Parathyroid adenoma (tissue), 2 donors: ENCODE measurements around the gene CACNA1C.

Source experiments
- H2AFZ ChIP-seq: fragments of 300-600 bp; sonication (generic); one replicate; pipeline ENCODE4 v1.7.0; 2017; ENCODE audit warnings: antibody characterized with exemption, mild to moderate bottlenecking
- H3K27ac ChIP-seq: fragments of 300-600 bp; sonication (generic); one replicate; pipeline ENCODE4 v1.7.0; 2017
- H3K27me3 ChIP-seq: fragments of 300-600 bp; sonication (generic); one replicate; pipeline ENCODE4 v1.7.0; 2017; ENCODE audit warnings: low read length; ENCODE audit not compliant: control insufficient read depth, insufficient read depth
- H3K36me3 ChIP-seq: fragments of 300-600 bp; sonication (generic); one replicate; pipeline ENCODE4 v1.7.0; 2017; ENCODE audit warnings: low read length; ENCODE audit not compliant: control insufficient read depth, insufficient read depth
- H3K4me1 ChIP-seq: fragments of 300-600 bp; sonication (generic); one replicate; pipeline ENCODE4 v1.7.0; 2017; ENCODE audit warnings: control low read depth
- H3K4me2 ChIP-seq: fragments of 300-600 bp; sonication (generic); one replicate; pipeline ENCODE4 v1.7.0; 2017; ENCODE audit warnings: low read length
- H3K4me3 ChIP-seq: fragments of 300-600 bp; sonication (generic); one replicate; pipeline ENCODE4 v1.7.0; 2017; ENCODE audit warnings: low read depth, low read length
- H3K79me2 ChIP-seq: fragments of 300-600 bp; sonication (generic); one replicate; pipeline ENCODE4 v1.7.0; 2017; ENCODE audit warnings: control low read depth
- H3K9ac ChIP-seq: fragments of 300-600 bp; sonication (generic); one replicate; pipeline ENCODE4 v1.7.0; 2017; ENCODE audit warnings: mild to moderate bottlenecking
- H3K9me3 ChIP-seq: fragments of 300-600 bp; sonication (generic); one replicate; pipeline ENCODE4 v1.7.0; 2017; ENCODE audit warnings: low read length; ENCODE audit not compliant: control insufficient read depth
- TF ChIP-seq, protein P1 (sequence below): fragments of 300-600 bp; sonication (generic); IDR thresholded peaks from one replicate; pipeline ENCODE4 v1.7.0; 2017; ENCODE audit warnings: antibody characterized with exemption, mild to moderate bottlenecking
- donor health status: primary hyperparathyroidism.

The CACNA1C gene

DNA sequence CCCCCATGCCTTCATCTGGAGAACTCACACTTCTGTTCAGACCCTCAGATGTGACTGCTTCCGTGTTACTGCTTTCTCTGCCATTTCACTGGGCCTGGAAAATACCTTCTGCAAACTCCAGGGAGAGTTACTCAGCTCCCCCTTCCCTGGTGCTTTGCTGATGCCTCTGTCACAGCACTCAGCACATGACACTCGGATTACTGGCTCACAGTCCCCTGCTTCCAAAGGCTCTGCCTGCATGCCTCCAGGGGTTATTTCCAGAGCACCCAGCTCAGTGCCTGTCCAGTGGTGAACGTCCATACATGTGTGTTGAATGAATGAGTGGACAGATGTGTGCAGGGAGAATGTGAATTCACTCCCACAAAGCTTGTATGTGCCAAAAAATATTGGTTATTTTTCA lies 504.8 kb downstream of the CACNA1C start:
- TF ChIP-seq, protein P1, sequence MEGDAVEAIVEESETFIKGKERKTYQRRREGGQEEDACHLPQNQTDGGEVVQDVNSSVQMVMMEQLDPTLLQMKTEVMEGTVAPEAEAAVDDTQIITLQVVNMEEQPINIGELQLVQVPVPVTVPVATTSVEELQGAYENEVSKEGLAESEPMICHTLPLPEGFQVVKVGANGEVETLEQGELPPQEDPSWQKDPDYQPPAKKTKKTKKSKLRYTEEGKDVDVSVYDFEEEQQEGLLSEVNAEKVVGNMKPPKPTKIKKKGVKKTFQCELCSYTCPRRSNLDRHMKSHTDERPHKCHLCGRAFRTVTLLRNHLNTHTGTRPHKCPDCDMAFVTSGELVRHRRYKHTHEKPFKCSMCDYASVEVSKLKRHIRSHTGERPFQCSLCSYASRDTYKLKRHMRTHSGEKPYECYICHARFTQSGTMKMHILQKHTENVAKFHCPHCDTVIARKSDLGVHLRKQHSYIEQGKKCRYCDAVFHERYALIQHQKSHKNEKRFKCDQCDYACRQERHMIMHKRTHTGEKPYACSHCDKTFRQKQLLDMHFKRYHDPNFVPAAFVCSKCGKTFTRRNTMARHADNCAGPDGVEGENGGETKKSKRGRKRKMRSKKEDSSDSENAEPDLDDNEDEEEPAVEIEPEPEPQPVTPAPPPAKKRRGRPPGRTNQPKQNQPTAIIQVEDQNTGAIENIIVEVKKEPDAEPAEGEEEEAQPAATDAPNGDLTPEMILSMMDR = no peak
- Histone ChIP-seq H3K4me2 (no peak overlapping the region), H3K79me2 (no peaks in the 10 kb centered on the region), H3K4me3 (no peak overlapping the region), H2AFZ (no peak overlapping the region), H3K9me3 (no peaks in the 10 kb centered on the region), H3K27me3 (no peaks in the 10 kb centered on the region), H3K36me3 (no peaks in the 10 kb centered on the region), H3K27ac (no peak overlapping the region), H3K4me1 (peaks cover 17% of the 10 kb centered on the region), H3K9ac (no peak overlapping the region)

DNA sequence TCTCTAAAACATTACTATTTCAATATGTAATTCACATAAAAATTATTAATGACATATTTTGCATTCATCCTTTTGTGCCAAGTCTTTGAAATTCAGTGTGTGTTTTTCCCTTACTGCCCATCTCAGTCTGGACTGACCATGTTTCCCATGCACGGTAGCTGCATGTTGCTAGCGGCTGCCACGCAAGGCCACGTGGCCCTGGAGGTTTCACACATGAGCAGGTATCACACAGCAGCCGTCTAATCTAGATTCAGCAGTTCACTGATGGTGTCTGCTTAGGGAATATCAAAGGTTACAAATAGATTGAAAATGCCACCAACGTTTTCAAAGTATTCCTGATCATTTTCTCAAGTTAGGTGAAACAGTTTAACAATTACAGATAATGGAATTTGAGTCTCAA lies 507.1 kb downstream of the CACNA1C start:
- Histone ChIP-seq H3K4me1 (peaks cover 17% of the 10 kb centered on the region), H3K27ac (no peak overlapping the region), H3K9me3 (no peaks in the 10 kb centered on the region), H3K36me3 (no peaks in the 10 kb centered on the region), H3K4me2 (no peak overlapping the region), H3K27me3 (no peaks in the 10 kb centered on the region), H2AFZ (no peak overlapping the region), H3K9ac (no peak overlapping the region), H3K79me2 (no peaks in the 10 kb centered on the region), H3K4me3 (no peak overlapping the region)
- TF ChIP-seq, protein P1 = no peak

DNA sequence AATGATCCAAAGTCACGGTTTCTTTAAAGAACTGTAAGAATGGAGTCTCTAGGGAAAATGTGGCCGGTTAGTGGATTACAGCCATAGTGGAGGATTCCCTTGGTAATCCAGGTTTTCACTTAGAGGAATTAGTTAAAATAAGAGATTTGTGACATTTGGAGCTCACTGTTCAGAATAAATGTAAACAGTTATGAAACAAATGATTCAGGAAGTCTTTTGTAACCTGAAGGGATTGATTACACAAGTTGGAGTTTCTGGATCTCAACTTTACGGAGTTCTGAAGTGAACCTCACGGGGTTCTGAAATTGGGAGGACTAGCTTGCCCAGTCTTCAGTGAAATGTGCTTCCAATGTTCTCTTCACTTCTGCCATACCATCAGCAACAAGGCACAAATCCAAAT lies 507.6 kb downstream of the CACNA1C start:
- Histone ChIP-seq H3K36me3 (no peaks in the 10 kb centered on the region), H3K9ac (no peak overlapping the region), H3K4me3 (no peak overlapping the region), H3K4me2 (no peak overlapping the region), H3K4me1 (peaks cover 17% of the 10 kb centered on the region), H2AFZ (no peak overlapping the region), H3K27ac (no peak overlapping the region), H3K79me2 (no peaks in the 10 kb centered on the region), H3K9me3 (no peaks in the 10 kb centered on the region), H3K27me3 (no peaks in the 10 kb centered on the region)
- TF ChIP-seq, protein P1 = no peak

DNA sequence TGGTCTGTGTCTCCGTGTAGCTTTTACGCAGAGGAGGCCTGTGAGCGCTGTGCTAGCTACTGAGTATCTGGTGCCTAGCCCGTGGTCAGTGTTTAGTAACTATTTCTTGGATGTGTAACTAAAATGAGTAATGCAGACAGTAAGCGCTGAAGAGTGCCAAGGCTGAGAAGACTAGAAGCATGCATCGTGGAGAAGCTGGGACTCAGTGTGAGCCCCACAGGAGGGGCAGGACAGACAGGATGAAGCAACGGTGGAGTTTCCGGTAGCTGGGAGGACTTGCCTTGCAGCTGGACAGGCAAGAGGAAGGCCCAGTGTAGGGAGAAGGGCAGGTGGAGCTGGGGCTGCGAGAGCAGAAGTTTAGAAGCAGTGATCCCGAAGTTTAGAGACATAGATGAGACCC lies 508.6 kb downstream of the CACNA1C start:
- H3K27me3 ChIP-seq = no peaks in the 10 kb centered on the region
- H2AFZ ChIP-seq = no peak overlapping the region
- no peaks in the 10 kb centered on the region for H3K79me2 ChIP-seq
- no peaks in the 10 kb centered on the region for H3K36me3 ChIP-seq
- H3K4me2 ChIP-seq = no peak overlapping the region
- H3K27ac ChIP-seq = no peak overlapping the region
- peaks cover 17% of the 10 kb centered on the region for H3K4me1 ChIP-seq
- no peak overlapping the region for H3K9ac ChIP-seq
- no peaks in the 10 kb centered on the region for H3K9me3 ChIP-seq
- TF ChIP-seq, protein P1 = no peak
- no peak overlapping the region for H3K4me3 ChIP-seq

DNA sequence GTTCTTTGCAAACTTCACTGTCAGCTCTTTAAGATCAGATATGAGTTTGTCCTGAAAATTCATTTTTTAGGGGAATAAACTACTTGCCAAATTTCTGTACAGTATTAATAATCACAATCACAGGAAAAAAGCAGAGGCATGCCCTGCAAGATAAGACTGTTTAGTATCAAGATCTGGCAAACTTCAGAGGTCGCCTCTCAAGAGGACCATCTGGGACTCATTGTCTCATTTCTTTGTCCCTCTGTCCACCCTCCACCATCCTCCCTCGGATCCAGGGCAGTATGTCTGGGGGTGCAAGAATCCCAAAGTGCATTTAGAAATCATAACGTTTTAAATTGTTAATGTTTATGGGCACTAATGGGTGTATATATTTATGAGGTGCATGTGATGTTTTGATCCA lies 509.6 kb downstream of the CACNA1C start:
- Histone ChIP-seq H3K27ac (no peak overlapping the region), H3K4me2 (no peak overlapping the region), H3K27me3 (no peaks in the 10 kb centered on the region), H2AFZ (no peak overlapping the region), H3K79me2 (no peaks in the 10 kb centered on the region), H3K9ac (no peak overlapping the region), H3K9me3 (no peaks in the 10 kb centered on the region), H3K36me3 (no peaks in the 10 kb centered on the region), H3K4me3 (no peak overlapping the region), H3K4me1 (peaks cover 17% of the 10 kb centered on the region)
- TF ChIP-seq, protein P1 = no peak
